ENCODE data around the gene PHTF1.

PHTF1 gene

DNA sequence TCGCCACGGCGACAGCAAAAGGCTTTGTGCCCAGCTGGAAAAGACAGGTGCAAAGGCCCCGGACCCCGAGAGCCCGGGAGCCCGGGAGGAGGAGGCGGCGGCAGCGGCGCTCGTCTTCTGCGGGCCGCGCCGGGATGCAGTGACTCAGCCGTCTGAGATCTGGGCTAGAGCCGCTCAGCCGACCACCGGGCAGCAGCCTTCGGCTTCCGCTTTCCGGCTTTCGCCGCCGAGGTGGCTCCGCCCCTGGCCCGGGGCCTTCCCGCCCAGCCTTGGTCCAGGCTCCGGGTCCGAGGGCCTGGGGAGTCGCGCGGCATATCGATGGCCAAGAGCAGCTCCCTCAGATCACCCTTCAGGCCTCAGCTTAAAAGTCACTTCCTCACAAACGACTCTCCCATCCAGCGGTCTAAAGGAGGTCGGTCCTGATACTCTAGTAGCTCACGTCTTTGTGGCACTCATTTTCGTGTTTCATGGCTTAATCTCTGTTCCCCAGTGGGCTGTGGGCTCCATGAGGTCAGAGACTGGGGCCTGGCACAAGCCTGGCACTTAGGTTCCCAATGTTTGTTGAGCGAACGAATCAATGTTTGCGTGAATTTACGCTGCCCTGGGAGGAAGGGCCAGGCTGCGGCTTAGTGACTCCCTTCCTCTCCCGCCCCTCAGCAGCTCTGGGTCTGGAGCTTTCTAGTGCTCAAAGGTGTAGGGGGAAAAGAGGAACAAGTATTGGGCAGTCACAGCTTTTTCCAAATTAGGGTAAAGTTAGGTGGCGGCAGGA is at the start of gene PHTF1:
PHTF1 (minus strand) TSS at position 154 of the 769 bp plus-strand sequence. CDS start 783 bp downstream, outside the sequence.
- peak; percentile 33 for DNase-seq (ENCODE audit: low read depth)

DNA sequence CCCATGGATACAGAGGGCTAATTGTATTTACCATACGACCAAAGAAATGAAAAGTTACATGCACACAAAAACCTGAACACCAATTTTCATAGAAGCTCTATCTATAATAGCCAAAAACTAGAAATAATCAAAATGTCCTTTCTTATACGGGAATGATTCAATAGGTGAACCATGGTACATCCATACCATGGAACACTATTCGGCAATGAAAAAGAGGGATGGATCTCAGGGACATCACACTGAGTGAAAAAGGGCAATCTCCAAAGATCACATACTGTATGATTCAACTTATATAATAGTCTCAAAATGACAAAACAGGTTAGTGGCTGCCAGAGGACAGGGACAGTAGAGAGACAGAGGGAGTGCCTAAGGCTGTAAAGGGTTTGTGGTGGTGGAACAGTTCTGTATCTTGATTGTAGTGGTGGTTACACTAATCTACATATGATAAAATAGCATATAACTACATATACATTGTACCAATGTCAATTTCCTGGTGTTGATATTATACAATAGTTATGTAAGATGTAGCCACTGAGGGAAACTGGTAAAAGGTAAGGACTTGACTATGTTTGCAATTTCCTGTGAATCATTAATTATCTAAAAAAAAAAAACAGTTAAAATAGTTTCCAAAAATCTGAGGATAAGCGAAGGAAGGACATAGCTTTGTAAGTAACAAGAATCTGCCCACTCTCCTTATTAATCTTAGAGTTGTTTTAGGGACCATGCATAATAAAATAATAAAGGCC is 49.3 kb upstream of the PHTF1 start:
- DNase-seq (ENCODE audit: low read depth), result no peak

DNA sequence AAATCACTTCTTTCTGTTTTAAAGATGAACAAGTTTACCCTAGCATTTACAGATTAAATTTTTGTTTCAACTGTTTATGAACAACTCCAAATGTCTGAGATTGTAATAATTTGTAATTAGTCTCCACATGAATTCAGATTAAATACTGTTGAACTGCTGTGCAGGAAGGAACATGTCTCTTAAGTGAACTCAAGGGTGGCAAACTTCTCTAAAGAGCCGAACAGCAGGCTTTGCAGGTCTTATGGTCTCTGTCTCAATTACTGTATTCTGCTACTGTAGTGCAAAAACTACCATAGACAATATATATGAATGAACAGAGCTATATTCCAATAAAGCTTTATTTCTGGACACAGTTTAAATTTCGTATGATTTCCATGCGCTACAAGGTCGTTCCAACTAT is 46.4 kb upstream of the PHTF1 start:
- no peak for DNase-seq (ENCODE audit: low read depth)

DNA sequence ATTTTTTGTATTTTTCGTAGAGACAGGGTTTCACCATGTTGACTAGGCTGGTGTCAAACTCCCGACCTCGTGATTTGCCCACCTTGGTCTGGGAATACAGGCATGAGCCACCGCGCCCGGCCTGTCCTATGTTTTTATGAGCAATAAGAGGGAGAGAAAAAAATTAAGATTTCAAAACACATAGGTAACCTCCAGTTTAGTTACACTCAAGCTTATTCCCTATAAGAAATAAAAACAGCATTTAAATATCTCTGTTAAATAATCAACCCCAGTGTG is 45.9 kb upstream of the PHTF1 start:
- DNase-seq (ENCODE audit: low read depth), result no peak

DNA sequence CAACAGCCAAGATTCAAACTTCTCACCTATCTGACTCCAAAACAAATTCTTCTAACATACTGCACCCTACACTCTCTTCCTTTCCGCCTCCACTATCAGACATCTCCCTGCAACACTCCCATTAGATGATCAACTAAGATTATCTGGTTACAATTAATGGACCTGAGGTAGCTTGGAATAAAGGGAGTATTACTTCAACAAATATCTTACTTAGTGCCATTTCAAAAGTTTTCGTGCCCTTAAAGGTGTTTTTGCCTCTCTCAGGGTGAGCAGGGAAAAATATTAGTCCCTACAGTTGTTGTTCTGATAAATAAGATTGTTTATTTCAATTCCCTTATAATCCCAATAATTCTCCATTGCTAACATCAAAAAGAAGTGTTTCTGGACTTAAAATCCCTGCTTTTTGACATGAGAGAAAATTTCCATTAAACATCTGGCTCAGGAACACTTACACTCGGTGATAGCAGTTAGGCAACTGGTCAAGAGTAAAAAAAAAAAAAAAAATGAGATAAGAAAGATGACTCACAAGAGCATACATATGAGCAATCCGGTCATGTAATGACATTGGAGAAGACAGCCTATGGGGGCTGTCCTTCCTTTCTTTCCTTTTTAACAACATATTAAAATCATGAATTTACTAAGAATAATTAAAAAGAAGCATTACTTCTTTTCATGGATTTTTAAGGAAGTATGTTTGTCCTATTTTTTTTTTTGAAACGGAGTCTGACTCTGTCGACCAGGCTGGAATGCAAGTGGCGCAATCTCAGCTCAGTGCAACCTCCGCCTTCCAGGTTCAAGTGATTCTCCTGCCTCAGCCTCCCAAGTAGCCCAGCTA is 45.4 kb upstream of the PHTF1 start:
- no peak for DNase-seq (ENCODE audit: low read depth)

DNA sequence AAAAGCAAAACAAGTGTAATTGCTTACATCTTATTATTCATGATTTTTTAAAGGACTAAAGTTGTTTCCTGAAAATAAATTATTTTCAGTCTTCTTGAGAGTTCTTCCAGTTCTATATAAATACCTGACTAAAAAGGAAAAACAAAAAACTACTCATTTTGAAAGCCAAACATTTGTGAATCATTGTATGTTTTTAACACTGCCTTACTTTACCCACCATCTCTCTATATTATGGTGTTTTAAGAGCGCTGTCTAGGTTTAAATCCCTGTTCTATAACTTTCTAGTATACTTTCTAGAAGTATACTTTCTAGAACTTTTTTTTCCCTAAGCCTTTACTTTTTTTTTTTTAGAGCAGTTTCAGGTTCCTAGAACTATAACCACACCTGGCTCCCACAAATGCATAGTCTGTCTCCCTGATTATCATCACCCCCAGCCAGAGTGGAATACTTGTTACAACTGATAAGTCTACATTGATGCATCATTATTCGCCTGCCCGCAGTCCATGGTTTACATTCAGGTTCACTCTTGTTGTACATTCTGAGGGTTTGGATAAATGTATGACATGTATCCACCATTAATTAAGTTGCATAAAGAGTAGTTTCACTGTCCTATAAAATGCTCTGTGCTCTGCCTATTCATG is 43.2 kb upstream of the PHTF1 start:
- DNase-seq (ENCODE audit: low read depth), result no peak

DNA sequence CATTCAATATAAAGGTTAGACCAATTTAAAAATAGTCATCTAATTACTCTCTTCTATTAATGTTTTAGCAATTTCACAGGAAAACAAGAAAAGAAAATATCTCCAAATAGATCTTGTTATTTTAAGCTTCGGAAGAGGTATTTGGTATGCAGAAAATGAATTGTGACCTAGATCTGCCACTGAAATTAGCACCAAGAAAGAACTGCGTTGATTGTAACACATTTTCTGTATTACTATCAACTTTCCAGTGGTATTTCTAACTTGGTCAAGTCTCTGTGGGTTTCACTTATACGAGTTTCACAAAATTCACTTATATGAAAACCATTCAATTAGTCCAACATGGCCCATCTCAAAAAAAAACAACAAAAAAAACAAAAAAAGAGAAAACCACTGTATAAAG is 41.2 kb upstream of the PHTF1 start:
- DNase-seq (ENCODE audit: low read depth), result no peak

DNA sequence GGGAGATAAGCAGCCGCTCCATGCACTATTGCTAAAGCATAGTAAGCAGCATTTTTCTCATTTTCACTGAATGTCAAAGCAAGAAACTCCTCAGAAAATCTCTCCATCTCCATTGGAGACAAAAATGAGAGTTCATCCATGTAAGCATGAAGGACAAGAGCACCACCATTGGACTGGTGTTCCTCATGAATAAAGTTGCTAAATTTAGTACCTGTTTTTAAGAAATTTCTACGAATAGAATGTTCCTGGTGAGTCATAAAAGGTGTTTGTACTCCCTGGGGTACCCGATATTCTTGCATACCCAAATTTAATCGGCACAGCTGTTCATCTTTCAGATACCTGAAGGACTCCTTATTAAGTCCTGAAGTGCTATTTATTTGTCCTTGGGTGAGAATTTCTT is 38.2 kb upstream of the PHTF1 start:
- DNase-seq (ENCODE audit: low read depth), result no peak

DNA sequence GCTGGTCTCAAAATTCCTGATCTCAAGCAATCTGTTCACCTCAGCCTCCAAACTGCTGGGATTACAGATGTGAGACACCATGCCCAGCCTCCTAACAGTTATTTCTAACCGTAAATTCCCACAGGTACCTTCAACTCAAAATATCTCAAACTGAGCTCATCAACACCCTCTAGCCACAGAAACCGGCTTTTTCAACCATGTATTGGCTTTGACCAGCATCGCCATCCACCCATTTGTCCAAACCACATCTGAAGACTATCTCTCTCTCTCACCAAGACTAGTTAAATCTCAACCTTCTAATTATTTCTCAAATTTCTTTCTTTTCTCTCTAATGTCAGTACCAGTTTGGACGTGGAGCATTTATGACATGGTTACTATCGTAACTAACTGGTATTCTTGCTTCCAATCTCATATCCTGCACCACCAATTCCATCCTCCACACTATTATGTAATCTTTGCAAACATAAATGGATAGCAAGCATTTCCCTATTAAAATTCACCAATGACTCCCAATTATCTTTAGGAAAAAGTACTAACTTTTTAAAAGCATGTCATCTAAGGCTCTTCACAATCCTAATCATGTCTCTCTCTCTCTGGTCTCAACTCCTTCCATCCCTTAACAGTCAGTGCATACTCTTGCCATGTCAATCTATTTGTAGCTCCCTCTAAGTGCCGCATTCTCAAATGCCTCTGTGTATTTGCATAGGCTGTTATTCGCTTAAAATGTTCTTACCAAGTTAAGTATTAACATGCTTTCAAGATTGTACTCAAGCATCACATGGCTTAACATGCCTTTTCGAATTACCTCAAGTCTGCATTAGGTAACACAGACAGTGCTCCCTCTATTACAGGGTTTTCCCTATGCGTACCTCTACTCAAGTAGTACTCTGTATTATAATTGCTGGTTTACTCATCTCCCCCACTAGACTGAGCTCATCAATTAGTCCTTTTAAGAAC is 34.9 kb upstream of the PHTF1 start:
- no peak for DNase-seq (ENCODE audit: low read depth)

DNA sequence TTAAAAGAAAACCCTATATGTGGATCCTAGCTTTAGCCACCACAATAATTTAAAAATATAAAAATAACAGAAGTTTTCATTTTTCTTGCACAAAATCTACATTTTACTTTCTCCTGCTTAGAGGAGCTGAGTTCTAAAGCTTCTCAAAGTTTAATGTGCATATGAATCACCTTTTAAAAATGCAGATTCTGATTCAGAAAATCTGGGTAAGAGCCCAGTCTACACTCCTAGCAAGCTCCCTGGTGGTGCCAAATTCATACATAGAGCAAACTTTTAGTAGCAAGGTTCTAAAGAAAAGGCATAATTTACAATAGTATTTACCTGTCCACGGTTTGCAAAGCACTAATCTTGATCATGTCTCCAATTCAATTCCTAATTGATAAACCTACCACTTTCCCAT is 33.7 kb upstream of the PHTF1 start:
- no peak for DNase-seq (ENCODE audit: low read depth)

DNA sequence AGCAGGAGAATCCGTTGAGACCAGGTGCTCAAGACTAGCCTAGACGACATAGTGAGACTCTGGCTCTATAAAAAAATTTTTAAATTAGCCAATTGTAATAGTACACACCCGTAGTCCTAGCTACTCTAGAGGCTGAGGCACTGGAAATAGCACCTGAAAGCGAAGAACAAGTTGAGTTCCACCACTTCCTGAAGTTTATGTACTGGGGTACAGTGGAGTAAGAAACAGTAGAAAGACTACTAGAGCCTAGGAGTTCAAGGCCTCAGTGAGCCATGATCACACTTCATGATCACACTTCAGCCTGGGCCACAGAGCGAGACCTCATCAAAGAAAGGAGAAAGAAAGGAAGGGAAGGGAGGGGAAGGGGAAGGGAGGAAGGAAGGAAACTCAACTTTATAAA is 33.2 kb upstream of the PHTF1 start:
- no peak for DNase-seq (ENCODE audit: low read depth)

DNA sequence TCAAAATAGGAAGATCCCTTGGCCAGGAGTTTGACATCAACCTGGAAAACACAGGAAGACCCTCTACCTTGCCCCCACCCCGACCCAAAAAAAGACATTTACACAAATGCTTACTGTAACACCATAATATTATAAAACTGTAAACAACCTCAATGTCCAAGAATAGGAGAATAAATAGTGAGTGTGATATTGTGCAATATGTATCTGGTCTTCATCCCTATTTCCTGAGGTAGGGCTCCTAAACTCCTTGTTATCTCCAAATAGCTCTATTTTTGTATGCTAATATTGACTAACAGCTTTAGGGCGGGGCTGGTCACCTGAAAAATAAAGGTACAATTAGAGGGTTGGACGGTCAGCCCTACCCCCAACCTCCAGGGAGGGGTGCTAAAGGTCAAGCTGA is 29.5 kb upstream of the PHTF1 start:
- DNase-seq (ENCODE audit: low read depth), result no peak

DNA sequence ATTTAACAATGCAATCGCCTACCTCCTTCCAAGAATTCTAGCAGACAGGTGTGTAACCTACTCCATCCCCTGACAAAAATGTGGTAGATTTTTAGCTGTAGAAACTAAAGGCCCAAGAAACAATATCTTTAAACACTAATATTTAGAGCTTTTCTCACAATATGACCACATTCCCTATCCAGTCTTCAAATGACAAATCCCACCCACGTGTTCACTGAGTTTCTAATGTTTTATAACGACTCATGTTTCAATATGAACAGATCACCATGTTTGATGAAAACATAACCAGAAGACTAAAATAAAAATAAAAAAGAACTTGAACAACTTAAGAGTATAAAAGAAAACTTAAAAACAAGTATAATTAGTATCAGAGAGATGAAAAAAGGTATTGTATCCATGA is 28.4 kb upstream of the PHTF1 start:
- no peak for DNase-seq (ENCODE audit: low read depth)

DNA sequence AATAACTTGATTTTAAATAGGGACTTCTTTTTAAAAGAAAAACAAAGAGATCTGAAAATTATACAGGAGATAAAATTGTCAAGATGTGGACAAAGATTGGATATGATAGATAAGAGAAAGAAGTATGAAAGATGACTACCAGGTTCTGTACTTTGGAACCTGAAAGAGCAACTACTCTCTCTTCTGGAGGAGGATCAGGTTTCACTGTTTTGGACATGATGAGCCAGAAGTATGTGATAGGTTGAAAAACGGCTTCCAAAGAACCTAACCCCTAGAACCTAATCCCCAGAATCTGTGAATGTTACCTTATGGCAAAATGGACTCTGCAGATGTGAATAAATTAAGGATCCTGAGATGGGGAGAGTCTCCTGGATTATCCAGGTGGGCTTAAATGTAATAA is 26.8 kb upstream of the PHTF1 start:
- DNase-seq (ENCODE audit: low read depth), result no peak

DNA sequence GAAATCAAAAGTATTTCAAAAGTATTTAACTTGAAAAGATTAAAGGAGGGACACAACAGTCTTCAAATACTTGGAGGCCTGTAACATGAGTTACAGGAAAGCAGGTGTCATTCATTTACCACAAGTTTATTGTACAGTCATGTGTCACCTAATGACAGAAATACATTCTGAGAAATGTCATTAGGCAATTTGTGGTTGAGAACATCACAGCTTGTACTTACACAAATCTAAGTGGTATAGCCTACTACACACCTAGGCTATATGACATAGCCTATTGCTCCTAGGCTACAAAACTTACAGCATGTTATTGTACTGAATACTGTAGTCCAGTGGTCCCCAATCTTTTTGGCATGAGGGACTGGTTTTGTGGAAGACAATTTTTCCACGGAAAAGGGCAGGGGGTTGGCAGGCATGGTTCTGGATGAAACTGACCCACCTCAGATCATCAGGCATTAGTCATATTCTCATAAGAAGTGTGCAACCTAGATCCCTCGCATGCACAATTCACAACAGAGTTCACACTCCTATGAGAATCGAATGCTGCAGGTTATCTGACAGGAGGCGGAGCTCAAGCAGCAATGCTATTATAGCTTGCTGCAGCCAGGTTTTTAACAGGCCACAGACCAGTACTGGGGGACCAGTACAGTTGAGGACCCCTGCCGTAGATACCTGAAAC is 25.0 kb upstream of the PHTF1 start:
- DNase-seq (ENCODE audit: low read depth), result no peak

DNA sequence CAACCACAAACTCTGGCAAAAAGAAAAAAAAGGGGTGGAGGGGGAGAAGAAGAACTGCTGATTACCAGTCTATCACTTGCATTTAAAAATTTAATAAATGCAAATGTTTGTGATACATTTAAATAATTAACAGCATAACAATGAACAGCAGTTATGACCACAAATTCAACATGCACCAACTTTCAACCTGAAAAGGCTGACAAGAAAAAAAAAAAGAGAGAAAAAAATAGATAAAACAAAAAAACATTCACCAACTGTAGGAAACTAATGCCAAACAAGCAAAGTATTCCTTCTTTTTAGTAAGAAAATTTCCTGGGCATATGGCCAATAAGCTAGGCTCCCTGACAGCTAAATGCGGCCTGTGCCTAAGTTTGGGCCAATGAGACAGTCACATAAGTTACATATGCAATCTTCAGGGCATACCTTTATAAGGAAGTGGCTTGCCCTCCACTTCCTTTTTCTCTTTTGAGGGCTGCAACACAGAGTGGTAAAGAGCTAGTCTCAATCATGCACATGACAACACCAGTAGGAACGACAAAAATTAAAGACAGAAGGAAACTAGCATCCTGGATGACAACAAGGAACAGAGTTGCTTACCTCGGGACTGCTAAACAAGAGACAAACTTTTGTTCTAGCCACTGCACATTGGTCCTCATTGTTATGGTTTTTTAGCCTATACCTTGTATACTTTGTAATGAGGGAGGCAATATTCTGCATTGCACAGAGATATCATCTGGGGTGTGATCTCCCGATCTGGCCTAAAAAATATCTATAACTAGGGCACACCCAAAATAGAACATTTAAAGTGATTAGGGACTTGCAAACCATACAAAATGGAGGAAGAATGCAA is 24.2 kb upstream of the PHTF1 start:
- no peak for DNase-seq (ENCODE audit: low read depth)

DNA sequence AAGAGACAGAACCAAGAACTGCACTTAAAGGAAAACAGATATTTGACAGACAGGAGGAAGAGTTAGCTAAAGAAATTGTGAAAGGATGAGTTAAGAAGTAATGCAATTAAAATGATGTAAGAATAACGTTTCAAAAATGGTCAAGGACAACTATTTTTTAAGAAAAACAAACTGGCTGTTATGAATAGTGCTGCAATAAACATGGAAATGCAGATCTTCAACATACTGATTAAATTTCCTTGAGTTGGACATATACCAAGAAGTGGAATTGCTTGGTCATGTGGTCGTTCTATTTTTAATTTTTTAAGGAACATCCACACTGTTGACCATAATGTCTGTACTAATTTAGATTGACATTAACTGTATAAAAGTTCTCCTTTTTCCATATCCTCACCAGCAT is 23.1 kb upstream of the PHTF1 start:
- DNase-seq (ENCODE audit: low read depth), result no peak

DNA sequence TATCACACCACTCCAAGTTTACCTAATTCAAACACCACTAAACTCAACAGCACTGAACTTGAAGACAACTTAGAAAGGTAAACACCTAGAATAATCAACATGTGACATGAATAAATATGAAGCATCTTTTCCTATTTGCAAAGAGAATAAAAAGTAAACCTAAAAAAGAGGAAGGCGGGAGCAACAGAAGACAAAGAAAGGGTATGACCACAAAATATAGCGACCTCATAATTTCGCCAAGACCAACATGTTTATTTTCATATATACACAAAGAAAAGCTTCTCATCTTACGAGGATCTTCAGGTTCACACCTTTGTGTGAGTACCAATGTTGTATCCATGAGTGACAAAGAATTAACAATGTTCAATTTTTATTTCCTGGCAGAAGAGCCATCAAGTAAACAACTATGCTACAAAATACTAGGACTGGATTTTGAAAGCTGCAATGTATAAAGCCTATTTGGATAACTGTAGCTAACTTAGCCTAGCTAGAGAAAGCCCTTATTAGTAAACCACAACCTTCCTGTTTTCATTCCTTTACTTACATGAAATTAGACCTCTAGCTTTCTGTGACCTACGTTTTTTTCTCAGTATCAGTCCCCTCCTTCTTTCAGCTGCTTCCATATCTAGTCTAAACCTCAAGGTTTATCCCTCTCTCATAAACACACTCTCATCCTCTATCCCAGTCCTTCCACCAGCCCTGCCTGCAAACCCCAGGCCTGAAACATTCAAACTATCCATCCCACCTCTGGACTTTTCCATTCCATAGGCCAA is 21.3 kb upstream of the PHTF1 start:
- DNase-seq (ENCODE audit: low read depth), result no peak

DNA sequence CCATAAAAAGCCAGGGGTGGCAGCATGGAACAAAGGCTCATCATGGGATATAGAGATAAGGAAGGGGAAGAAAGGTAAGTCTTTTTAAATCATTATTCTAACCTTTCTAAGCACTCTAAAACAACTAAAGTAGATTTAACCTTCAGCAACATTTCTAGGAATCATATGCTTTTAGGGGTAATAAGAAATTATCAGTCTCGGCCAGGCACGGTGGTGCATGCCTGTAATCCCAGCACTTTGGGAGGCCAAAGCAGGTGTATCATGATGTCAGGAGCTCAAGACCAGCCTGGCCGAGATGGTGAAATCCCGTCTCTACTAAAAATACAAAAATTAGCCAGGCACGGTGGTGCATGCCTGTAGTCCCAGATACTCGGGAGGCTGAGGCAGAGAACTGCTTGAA is 20.3 kb upstream of the PHTF1 start:
- no peak for DNase-seq (ENCODE audit: low read depth)

Measured in activated T-cell treated with anti-CD3 and anti-CD28 coated beads for 1 hour (primary cell).